PC-9 (cell line): ENCODE results near the gene CADM2. TPM values are rescaled to one million over a fixed set of nuclear protein-coding genes. Genes with fewer than 3 reads are reported as not detected.
A peak's percentile ranks its signal among the peaks of the same experiment; 100 is the strongest.

Source experiments
- BruUV-seq: library from RNA; stranded (reverse); fragments of 400-500 nt; replicated peaks from 2 replicates; lab custom pipeline; 2021; lab: Mats Ljungman, UMichigan
- CTCF ChIA-PET: fragments of 300-600 bp; sonication (Branson Sonifier 250); formaldehyde crosslinking; loops from one replicate; lab custom pipeline; 2022; ENCODE audit warnings: antibody characterized with exemption; lab: Charles Lee
- POLR2A ChIA-PET: fragments of 300-600 bp; sonication (Branson Sonifier 250); formaldehyde crosslinking; loops from one replicate; lab custom pipeline; 2022; ENCODE audit warnings: antibody characterized with exemption; ENCODE audit not compliant: unreplicated experiment; lab: Charles Lee
- DNase-seq, 2 experiments: peaks; one replicate each; pipeline versions ENCODE4 v3.0.0 to v3.0.0-alpha.2; 2015 to 2022; ENCODE audit warnings: mixed read lengths in 1 of 2
- H2AFZ ChIP-seq: fragments of 200-600 bp; sonication (generic); 2 replicates; pipeline ENCODE4 v1.8.1; 2017; ENCODE audit warnings: antibody characterized with exemption
- H3F3A ChIP-seq: fragments of 200-600 bp; sonication (generic); 2 replicates; pipeline ENCODE4 v1.8.1; 2017; ENCODE audit warnings: antibody characterized with exemption, mild to moderate bottlenecking, low read depth; ENCODE audit not compliant: insufficient read depth
- H3K27ac ChIP-seq: fragments of 200-600 bp; sonication (generic); 2 replicates; pipeline ENCODE4 v1.6.1; 2016; ENCODE audit warnings: mixed run types
- H3K27me3 ChIP-seq: fragments of 200-600 bp; sonication (generic); 2 replicates; pipeline ENCODE4 v1.6.1; 2016; ENCODE audit warnings: low read depth, mixed run types; ENCODE audit not compliant: insufficient read depth
- H3K36me3 ChIP-seq: fragments of 200-600 bp; sonication (generic); 2 replicates; pipeline ENCODE4 v1.6.1; 2016; ENCODE audit warnings: low read depth, mixed run types
- H3K4me1 ChIP-seq: fragments of 200-600 bp; sonication (generic); replicated peaks from 2 replicates; pipeline ENCODE4 v1.6.1; 2016; ENCODE audit warnings: mixed run types; ENCODE audit not compliant: insufficient read depth
- H3K4me2 ChIP-seq: fragments of 200-600 bp; sonication (generic); 2 replicates; pipeline ENCODE4 v1.6.1; 2017; ENCODE audit warnings: mixed run types
- H3K4me3 ChIP-seq: fragments of 200-600 bp; sonication (generic); 2 replicates; pipeline ENCODE4 v1.6.1; 2016; ENCODE audit warnings: mixed run types
- H3K79me2 ChIP-seq: fragments of 200-600 bp; sonication (generic); 2 replicates; pipeline ENCODE4 v1.6.1; 2017; ENCODE audit warnings: low read depth, mixed run types
- H3K9me2 ChIP-seq: fragments of 200-600 bp; sonication (generic); 2 replicates; pipeline ENCODE4 v1.8.1; 2017; ENCODE audit warnings: mild to moderate bottlenecking; ENCODE audit not compliant: insufficient read depth
- H3K9me3 ChIP-seq: fragments of 200-600 bp; sonication (generic); 2 replicates; pipeline ENCODE4 v1.8.1; 2016; ENCODE audit warnings: low read depth; ENCODE audit not compliant: insufficient read depth
- H4K20me1 ChIP-seq: fragments of 200-600 bp; sonication (generic); 2 replicates; pipeline ENCODE4 v1.8.1; 2017; ENCODE audit not compliant: insufficient read depth
- EZH2 ChIP-seq: fragments of 200-600 bp; sonication (generic); IDR thresholded peaks from 2 replicates; pipeline ENCODE4 v1.8.0; 2017; ENCODE audit warnings: antibody characterized with exemption, low read depth
- intact Hi-C: fragments of 100-400 bp; cut with micrococcal nuclease; formaldehyde crosslinking; loops from one replicate; pipeline ENCODE4 v1.10.0; 2022; ENCODE audit not compliant: unreplicated experiment
- total RNA-seq: library from RNA; stranded (reverse); gene quantifications from 2 replicates; pipeline ENCODE4 v1.2.3, GENCODE V29; 2021
- TF ChIP-seq, protein P1 (sequence below): fragments of 200-600 bp; sonication (generic); conservative IDR thresholded peaks from 2 replicates; pipeline ENCODE4 v1.6.1; 2017; ENCODE audit warnings: mixed run types, antibody characterized with exemption, mild to moderate bottlenecking, moderate library complexity

Gene CADM2
- total RNA-seq, 1 experiment from 2014 or later = 0.59 TPM

DNA sequence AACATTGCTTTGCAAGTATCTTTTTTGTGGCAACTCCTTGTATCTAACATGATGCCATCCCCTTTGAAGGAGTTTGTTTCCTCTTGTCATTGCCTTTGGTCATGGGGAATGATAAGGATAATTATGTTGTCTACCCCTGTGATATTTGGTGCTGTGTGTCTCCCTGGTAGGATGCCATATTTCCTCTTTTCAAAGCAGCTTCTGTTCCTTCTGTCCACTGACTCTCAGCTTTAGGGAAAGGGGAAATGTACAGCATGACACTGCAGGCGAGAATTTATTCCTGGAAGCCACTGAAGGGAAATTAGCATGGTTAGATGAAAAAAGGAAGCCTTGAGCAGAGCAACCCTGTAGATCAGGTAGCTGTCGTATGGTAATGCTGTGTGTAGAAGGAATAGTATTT lies 576.7 kb downstream of the CADM2 start:
- no peak overlapping the region for H3K4me3 ChIP-seq
- H3K36me3 ChIP-seq = no peaks in the 10 kb centered on the region
- ChIA-PET CTCF (no interaction called here), POLR2A (no interaction called here)
- H4K20me1 ChIP-seq = no peaks in the 10 kb centered on the region
- no peaks in the 10 kb centered on the region for H3K9me3 ChIP-seq
- H3K4me1 ChIP-seq = no peaks in the 10 kb centered on the region
- TF ChIP-seq, protein P1, sequence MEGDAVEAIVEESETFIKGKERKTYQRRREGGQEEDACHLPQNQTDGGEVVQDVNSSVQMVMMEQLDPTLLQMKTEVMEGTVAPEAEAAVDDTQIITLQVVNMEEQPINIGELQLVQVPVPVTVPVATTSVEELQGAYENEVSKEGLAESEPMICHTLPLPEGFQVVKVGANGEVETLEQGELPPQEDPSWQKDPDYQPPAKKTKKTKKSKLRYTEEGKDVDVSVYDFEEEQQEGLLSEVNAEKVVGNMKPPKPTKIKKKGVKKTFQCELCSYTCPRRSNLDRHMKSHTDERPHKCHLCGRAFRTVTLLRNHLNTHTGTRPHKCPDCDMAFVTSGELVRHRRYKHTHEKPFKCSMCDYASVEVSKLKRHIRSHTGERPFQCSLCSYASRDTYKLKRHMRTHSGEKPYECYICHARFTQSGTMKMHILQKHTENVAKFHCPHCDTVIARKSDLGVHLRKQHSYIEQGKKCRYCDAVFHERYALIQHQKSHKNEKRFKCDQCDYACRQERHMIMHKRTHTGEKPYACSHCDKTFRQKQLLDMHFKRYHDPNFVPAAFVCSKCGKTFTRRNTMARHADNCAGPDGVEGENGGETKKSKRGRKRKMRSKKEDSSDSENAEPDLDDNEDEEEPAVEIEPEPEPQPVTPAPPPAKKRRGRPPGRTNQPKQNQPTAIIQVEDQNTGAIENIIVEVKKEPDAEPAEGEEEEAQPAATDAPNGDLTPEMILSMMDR = no peak
- no peak for TF ChIP-seq EZH2
- no peaks in the 10 kb centered on the region for H3K27me3 ChIP-seq
- no TSS peak for BruUV-seq
- intact Hi-C loops = no loop called here
- no peaks in the 10 kb centered on the region for H3K9me2 ChIP-seq
- 0 out of 2 replicates have a peak overlapping the region, but pooled peaks have one; percentile 12 for H2AFZ ChIP-seq
- H3F3A ChIP-seq = no peaks in the 10 kb centered on the region
- no peak overlapping the region for H3K27ac ChIP-seq
- H3K4me2 ChIP-seq = no peak overlapping the region
- no peak for DNase-seq
- no peaks in the 10 kb centered on the region for H3K79me2 ChIP-seq

DNA sequence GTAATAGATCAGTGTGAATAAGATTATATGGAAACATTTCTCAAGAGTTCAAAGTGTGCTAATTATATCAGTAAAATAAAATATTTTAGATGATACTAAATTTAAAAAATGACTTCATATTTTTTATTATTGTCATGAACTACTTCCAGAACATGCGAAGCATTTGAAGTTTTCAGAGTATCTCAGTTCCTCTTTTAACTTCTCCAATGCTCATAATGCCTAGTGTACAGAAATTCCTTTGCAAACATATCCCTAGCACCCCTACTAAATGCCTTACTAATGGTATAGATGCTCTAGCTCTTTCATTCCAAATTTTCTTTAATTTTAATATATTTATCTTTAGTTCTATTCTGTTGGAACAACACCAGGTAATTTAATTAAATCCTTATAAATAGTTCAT lies 580.4 kb downstream of the CADM2 start:
- Histone ChIP-seq H3K9me3 (no peaks in the 10 kb centered on the region), H2AFZ (no peak overlapping the region), H3K36me3 (no peaks in the 10 kb centered on the region), H3K4me2 (no peak overlapping the region), H3F3A (no peaks in the 10 kb centered on the region), H4K20me1 (no peaks in the 10 kb centered on the region), H3K4me3 (no peak overlapping the region), H3K4me1 (no peaks in the 10 kb centered on the region), H3K9me2 (no peaks in the 10 kb centered on the region), H3K27ac (no peak overlapping the region), H3K27me3 (no peaks in the 10 kb centered on the region), H3K79me2 (no peaks in the 10 kb centered on the region)
- no TSS peak for BruUV-seq
- POLR2A ChIA-PET = no interaction called here
- no peak for DNase-seq
- CTCF ChIA-PET = no interaction called here
- intact Hi-C loops = no loop called here
- TF ChIP-seq, protein P1 = no peak
- TF ChIP-seq EZH2 = no peak

DNA sequence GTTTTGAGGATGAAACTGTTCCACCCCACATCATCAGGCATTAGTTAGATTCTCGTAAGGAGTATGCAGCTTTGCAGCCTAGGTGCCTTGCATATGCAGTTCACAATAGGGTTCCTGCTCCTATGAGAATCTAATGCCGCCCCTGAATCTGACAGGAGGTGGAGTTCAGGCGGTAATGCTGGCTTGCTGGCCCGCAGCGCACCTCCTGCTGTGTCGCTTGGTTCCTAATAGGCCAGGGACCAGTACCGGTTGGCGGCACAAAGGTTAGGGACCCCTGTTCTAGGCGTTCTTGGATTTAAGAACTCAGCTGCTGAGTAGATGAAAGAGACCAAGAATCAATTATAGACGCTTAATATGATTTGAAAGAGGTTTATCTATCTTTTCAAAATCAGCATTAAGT lies 595.4 kb downstream of the CADM2 start:
- no peak for DNase-seq
- Histone ChIP-seq H3K36me3 (no peaks in the 10 kb centered on the region), H4K20me1 (no peaks in the 10 kb centered on the region), H2AFZ (no peak overlapping the region), H3K9me3 (no peaks in the 10 kb centered on the region), H3F3A (no peaks in the 10 kb centered on the region), H3K4me2 (no peak overlapping the region), H3K27me3 (no peaks in the 10 kb centered on the region), H3K4me1 (no peaks in the 10 kb centered on the region), H3K79me2 (no peaks in the 10 kb centered on the region), H3K4me3 (no peak overlapping the region), H3K27ac (no peak overlapping the region), H3K9me2 (no peaks in the 10 kb centered on the region)
- TF ChIP-seq, protein P1 = no peak
- TF ChIP-seq EZH2 = no peak
- BruUV-seq = no TSS peak
- intact Hi-C loops = no loop called here
- ChIA-PET POLR2A (no interaction called here), CTCF (no interaction called here)
